SK-N-SH treated with all-trans-retinoic acid at 6 μM for 48 hours (cell line): ENCODE measurements around the gene ALDH1L2.

Experiments used
- ATAC-seq: fragments of 200-7000 bp; cut with Tn5 transposase; 3 replicates; pipeline ENCODE4 v1.9.1; 2020; ENCODE audit warnings: mild to moderate bottlenecking, moderate library complexity
- BACH2 ChIP-seq: fragments of 250-450 bp; sonication (Bioruptor Pico); IDR thresholded peaks from 2 replicates; pipeline ENCODE4 v1.9.0; 2021; ENCODE audit warnings: mild to moderate bottlenecking, borderline replicate concordance
- CSDC2 ChIP-seq: fragments of 250-450 bp; sonication (Bioruptor Pico); IDR thresholded peaks from 2 replicates; pipeline ENCODE4 v1.5.0; 2020; ENCODE audit warnings: mild to moderate bottlenecking, moderate library complexity
- ESRRG ChIP-seq: fragments of 250-450 bp; sonication (Bioruptor Pico); IDR thresholded peaks from 2 replicates; pipeline ENCODE4 v1.6.1; 2021; ENCODE audit warnings: mild to moderate bottlenecking
- GLIS3 ChIP-seq: fragments of 250-450 bp; sonication (Bioruptor Pico); IDR thresholded peaks from 2 replicates; pipeline ENCODE4 v1.5.0; 2020; ENCODE audit warnings: mild to moderate bottlenecking, moderate library complexity
- ISL1 ChIP-seq: fragments of 250-450 bp; sonication (Bioruptor Pico); IDR thresholded peaks from 2 replicates; pipeline ENCODE4 v2.1.2; 2022; ENCODE audit warnings: mild to moderate bottlenecking, moderate library complexity
- OSR1 ChIP-seq: fragments of 250-450 bp; sonication (Bioruptor Pico); IDR thresholded peaks from 2 replicates; pipeline ENCODE4 v1.8.0; 2022; ENCODE audit warnings: moderate library complexity, mild to moderate bottlenecking, inconsistent platforms
- PPARA ChIP-seq: fragments of 250-450 bp; sonication (Bioruptor Pico); IDR thresholded peaks from 2 replicates; pipeline ENCODE4 v1.5.0; 2020; ENCODE audit warnings: mild to moderate bottlenecking, borderline replicate concordance
- RARB ChIP-seq: fragments of 250-450 bp; sonication (Bioruptor Pico); IDR thresholded peaks from 2 replicates; pipeline ENCODE4 v1.8.0; 2021; ENCODE audit warnings: mild to moderate bottlenecking, moderate library complexity
- SNAI2 ChIP-seq: fragments of 250-450 bp; sonication (Bioruptor Pico); IDR thresholded peaks from 2 replicates; pipeline ENCODE4 v1.5.0; 2020; ENCODE audit warnings: mild to moderate bottlenecking, moderate library complexity
- TCF4 ChIP-seq: fragments of 250-450 bp; sonication (Bioruptor Pico); IDR thresholded peaks from 2 replicates; pipeline ENCODE4 v1.8.0; 2021; ENCODE audit warnings: mild to moderate bottlenecking, moderate library complexity, borderline replicate concordance
- ZC3H10 ChIP-seq: fragments of 250-450 bp; sonication (Bioruptor Pico); IDR thresholded peaks from 2 replicates; pipeline ENCODE4 v1.5.1; 2021; ENCODE audit warnings: mild to moderate bottlenecking, moderate library complexity
- ZNF565 ChIP-seq: fragments of 450-650 bp; formaldehyde crosslinking; conservative IDR thresholded peaks from 2 replicates; pipeline ENCODE4 v1.5.0; 2020; ENCODE audit warnings: low read depth, mild to moderate bottlenecking, moderate library complexity
- ZNF70 ChIP-seq: fragments of 450-650 bp; formaldehyde crosslinking; IDR thresholded peaks from 2 replicates; pipeline ENCODE4 v1.5.0; 2020; ENCODE audit warnings: mild to moderate bottlenecking, moderate library complexity
- ZNF8 ChIP-seq: fragments of 450-650 bp; formaldehyde crosslinking; IDR thresholded peaks from 2 replicates; pipeline ENCODE4 v1.5.0; 2020; ENCODE audit warnings: mild to moderate bottlenecking, moderate library complexity
- TF ChIP-seq, protein P1 (sequence below): fragments of 250-450 bp; sonication (Bioruptor Pico); IDR thresholded peaks from 2 replicates; pipeline ENCODE4 v1.5.1; 2020; ENCODE audit warnings: low read depth, mild to moderate bottlenecking, moderate library complexity
- TF ChIP-seq, protein P2 (sequence below): fragments of 250-450 bp; sonication (Bioruptor Pico); IDR thresholded peaks from 2 replicates; pipeline ENCODE4 v1.8.0; 2021; ENCODE audit warnings: low read depth, mild to moderate bottlenecking, moderate library complexity, borderline replicate concordance
- TF ChIP-seq, protein P3 (sequence below): fragments of 250-450 bp; sonication (Bioruptor Pico); IDR thresholded peaks from 2 replicates; pipeline ENCODE4 v1.8.0; 2020; ENCODE audit warnings: mild to moderate bottlenecking, moderate library complexity, borderline replicate concordance
- TF ChIP-seq, protein P4 (sequence below): fragments of 250-450 bp; sonication (Bioruptor Pico); IDR thresholded peaks from 2 replicates; pipeline ENCODE4 v1.5.1; 2021; ENCODE audit warnings: mild to moderate bottlenecking, moderate library complexity
- TF ChIP-seq, protein P5 (sequence below): fragments of 250-450 bp; sonication (Bioruptor Pico); IDR thresholded peaks from 2 replicates; pipeline ENCODE4 v1.5.0; 2020; ENCODE audit warnings: mild to moderate bottlenecking, moderate library complexity

ALDH1L2 gene

DNA sequence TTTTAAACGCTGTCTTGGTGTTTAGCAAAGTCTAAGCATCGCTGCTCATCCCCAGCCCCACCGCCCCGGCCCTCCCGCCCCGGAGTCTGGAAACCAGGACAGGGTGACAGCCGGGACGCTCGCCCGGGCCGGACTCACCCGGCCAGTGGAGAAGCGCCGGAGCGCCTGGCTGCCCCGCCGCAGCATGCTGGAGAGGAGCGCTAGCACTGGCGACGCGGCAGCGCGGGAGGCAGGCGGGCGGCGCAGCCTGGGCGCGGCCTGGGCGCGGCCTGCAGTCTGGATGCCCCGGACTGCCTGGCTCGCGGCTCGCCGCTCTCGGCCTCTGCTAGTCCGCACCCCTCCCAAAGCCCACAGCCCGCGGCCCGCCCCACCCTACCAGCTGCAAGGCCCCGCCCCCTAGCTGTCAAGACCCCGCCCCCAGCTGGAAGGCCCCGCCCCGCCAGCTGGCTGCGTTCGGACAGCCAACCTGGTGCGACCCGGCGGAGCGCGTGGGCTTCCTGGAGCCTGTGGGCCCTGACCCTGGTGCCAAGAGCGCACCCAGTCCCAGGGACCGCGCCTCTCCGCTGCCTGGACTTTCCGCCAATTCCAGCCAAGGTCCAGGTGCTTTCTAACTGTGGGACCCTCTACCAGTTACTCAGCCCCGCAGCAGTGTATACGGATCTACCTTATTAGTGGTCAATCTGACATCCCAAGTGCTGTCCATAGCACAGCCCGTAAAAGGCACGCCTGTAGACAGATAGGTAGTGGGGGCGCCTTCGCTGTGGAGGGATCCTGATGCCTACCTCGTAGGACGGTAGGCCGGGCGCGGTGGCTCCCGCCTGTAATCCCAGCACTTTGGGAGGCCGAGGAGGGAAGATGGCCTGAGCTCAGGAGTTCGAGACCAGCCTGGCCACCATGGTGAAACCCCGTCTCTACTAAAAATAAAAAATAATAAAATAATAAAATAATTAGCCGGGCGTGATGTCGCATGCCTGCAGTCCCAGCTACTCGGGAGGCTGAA is at the start of gene ALDH1L2:
TSS of gene ALDH1L2 (minus strand) at position 208 of the 1,000 bp plus-strand sequence. CDS start at position 186, 22 bp downstream.
- peak; percentile 98 for ATAC-seq
- TF ChIP-seq, protein P1, sequence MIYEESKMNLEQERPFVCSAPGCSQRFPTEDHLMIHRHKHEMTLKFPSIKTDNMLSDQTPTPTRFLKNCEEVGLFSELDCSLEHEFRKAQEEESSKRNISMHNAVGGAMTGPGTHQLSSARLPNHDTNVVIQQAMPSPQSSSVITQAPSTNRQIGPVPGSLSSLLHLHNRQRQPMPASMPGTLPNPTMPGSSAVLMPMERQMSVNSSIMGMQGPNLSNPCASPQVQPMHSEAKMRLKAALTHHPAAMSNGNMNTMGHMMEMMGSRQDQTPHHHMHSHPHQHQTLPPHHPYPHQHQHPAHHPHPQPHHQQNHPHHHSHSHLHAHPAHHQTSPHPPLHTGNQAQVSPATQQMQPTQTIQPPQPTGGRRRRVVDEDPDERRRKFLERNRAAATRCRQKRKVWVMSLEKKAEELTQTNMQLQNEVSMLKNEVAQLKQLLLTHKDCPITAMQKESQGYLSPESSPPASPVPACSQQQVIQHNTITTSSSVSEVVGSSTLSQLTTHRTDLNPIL (CRISPR knock-in tag), result no peak
- TF ChIP-seq, protein P2, sequence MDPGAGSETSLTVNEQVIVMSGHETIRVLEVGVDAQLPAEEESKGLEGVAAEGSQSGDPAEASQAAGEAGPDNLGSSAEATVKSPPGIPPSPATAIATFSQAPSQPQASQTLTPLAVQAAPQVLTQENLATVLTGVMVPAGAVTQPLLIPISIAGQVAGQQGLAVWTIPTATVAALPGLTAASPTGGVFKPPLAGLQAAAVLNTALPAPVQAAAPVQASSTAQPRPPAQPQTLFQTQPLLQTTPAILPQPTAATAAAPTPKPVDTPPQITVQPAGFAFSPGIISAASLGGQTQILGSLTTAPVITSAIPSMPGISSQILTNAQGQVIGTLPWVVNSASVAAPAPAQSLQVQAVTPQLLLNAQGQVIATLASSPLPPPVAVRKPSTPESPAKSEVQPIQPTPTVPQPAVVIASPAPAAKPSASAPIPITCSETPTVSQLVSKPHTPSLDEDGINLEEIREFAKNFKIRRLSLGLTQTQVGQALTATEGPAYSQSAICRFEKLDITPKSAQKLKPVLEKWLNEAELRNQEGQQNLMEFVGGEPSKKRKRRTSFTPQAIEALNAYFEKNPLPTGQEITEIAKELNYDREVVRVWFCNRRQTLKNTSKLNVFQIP (CRISPR knock-in tag), result no peak
- no peak for TF ChIP-seq PPARA (CRISPR knock-in tag)
- TF ChIP-seq ISL1, result no peak
- TF ChIP-seq RARB (CRISPR knock-in tag), result no peak
- no peak for TF ChIP-seq GLIS3 (CRISPR knock-in tag)
- TF ChIP-seq CSDC2, result no peak
- no peak for TF ChIP-seq OSR1 (CRISPR knock-in tag)
- TF ChIP-seq TCF4, result no peak
- no peak for TF ChIP-seq SNAI2
- TF ChIP-seq, protein P3, sequence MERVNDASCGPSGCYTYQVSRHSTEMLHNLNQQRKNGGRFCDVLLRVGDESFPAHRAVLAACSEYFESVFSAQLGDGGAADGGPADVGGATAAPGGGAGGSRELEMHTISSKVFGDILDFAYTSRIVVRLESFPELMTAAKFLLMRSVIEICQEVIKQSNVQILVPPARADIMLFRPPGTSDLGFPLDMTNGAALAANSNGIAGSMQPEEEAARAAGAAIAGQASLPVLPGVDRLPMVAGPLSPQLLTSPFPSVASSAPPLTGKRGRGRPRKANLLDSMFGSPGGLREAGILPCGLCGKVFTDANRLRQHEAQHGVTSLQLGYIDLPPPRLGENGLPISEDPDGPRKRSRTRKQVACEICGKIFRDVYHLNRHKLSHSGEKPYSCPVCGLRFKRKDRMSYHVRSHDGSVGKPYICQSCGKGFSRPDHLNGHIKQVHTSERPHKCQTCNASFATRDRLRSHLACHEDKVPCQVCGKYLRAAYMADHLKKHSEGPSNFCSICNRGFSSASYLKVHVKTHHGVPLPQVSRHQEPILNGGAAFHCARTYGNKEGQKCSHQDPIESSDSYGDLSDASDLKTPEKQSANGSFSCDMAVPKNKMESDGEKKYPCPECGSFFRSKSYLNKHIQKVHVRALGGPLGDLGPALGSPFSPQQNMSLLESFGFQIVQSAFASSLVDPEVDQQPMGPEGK, result no peak

DNA sequence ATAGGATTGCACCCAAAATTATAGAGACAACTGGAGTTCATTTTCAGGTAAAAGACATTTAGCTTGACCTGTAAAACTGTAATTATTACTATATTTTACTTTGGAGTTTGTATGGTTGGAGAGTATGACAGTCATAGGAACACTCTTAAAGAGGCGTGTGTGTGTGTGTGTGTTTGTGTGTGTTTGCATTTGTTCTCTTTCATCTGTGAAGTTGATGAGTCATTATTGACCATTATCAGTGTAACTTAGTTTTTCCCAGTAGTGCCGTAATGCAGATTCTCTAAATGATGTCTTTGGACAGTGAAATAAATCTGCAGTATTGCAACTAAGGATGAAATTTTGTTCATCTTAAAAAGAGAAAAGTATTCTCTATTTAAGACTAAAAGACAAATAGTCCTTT is 36.3 kb upstream of the ALDH1L2 start:
- no peak for ATAC-seq
- TF ChIP-seq, protein P1 (CRISPR knock-in tag), result no peak
- no peak for TF ChIP-seq PPARA (CRISPR knock-in tag)
- TF ChIP-seq, protein P4, sequence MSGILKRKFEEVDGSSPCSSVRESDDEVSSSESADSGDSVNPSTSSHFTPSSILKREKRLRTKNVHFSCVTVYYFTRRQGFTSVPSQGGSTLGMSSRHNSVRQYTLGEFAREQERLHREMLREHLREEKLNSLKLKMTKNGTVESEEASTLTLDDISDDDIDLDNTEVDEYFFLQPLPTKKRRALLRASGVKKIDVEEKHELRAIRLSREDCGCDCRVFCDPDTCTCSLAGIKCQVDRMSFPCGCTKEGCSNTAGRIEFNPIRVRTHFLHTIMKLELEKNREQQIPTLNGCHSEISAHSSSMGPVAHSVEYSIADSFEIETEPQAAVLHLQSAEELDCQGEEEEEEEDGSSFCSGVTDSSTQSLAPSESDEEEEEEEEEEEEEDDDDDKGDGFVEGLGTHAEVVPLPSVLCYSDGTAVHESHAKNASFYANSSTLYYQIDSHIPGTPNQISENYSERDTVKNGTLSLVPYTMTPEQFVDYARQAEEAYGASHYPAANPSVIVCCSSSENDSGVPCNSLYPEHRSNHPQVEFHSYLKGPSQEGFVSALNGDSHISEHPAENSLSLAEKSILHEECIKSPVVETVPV (CRISPR knock-in tag), result no peak
- TF ChIP-seq OSR1 (CRISPR knock-in tag), result no peak
- TF ChIP-seq BACH2 (CRISPR knock-in tag), result no peak
- TF ChIP-seq ZNF565 (CRISPR knock-in tag), result no peak
- TF ChIP-seq RARB (CRISPR knock-in tag), result no peak
- TF ChIP-seq ESRRG (CRISPR knock-in tag), result no peak
- no peak for TF ChIP-seq CSDC2
- no peak for TF ChIP-seq ZNF70 (CRISPR knock-in tag)

DNA sequence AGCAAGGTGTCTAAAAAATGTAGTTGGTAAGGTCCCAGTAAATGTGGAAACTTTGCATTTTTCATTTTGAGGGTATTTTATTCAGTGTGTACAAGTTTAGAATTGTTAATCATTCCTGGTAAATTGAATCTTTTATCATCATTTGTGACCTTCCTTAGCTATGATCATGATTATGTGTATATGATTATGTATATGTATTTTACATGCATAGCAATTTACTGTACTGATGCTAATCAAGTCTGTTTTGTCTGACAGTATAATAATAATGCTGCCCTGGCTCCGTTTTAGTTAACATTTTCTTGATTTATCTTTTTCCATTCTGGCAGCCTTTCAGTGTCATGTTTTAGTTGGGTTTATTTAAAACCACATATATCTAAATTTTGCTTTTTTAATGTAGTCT is 32.7 kb upstream of the ALDH1L2 start:
- TF ChIP-seq ZC3H10 (CRISPR knock-in tag) (no peak), TCF4 (no peak), PPARA (CRISPR knock-in tag) (no peak), GLIS3 (CRISPR knock-in tag) (no peak), RARB (CRISPR knock-in tag) (no peak), ZNF70 (CRISPR knock-in tag) (no peak), SNAI2 (no peak), ESRRG (CRISPR knock-in tag) (no peak), ZNF8 (CRISPR knock-in tag) (no peak), BACH2 (CRISPR knock-in tag) (no peak), OSR1 (CRISPR knock-in tag) (no peak), CSDC2 (no peak)
- TF ChIP-seq, protein P2 (CRISPR knock-in tag), result no peak
- TF ChIP-seq, protein P5, sequence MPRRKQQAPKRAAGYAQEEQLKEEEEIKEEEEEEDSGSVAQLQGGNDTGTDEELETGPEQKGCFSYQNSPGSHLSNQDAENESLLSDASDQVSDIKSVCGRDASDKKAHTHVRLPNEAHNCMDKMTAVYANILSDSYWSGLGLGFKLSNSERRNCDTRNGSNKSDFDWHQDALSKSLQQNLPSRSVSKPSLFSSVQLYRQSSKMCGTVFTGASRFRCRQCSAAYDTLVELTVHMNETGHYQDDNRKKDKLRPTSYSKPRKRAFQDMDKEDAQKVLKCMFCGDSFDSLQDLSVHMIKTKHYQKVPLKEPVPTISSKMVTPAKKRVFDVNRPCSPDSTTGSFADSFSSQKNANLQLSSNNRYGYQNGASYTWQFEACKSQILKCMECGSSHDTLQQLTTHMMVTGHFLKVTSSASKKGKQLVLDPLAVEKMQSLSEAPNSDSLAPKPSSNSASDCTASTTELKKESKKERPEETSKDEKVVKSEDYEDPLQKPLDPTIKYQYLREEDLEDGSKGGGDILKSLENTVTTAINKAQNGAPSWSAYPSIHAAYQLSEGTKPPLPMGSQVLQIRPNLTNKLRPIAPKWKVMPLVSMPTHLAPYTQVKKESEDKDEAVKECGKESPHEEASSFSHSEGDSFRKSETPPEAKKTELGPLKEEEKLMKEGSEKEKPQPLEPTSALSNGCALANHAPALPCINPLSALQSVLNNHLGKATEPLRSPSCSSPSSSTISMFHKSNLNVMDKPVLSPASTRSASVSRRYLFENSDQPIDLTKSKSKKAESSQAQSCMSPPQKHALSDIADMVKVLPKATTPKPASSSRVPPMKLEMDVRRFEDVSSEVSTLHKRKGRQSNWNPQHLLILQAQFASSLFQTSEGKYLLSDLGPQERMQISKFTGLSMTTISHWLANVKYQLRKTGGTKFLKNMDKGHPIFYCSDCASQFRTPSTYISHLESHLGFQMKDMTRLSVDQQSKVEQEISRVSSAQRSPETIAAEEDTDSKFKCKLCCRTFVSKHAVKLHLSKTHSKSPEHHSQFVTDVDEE (CRISPR knock-in tag), result no peak
- TF ChIP-seq, protein P1 (CRISPR knock-in tag), result no peak
- ATAC-seq, result no peak
